ENCODE data around the gene BACH1.

DNA sequence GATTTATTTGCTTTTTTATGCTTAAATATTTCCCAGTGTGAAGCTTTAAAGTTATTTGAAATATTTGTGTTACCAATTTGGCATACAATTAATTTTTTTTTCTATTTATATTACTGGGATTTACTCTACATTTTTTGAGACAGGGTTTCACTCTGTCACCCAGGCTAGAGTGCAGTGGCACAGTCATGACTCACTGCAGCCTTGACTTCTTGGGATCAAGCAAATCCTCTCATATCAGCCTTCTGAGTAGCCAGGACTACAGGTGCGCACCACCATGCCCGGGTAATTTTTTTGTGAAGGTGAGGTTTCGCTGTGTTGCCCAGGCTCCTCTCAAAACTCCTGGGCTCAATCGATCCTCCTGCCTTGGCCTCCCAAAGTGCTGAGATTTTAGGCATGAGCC, 39.5 kb downstream of the BACH1 start:
- TF ChIP-seq, protein P1, sequence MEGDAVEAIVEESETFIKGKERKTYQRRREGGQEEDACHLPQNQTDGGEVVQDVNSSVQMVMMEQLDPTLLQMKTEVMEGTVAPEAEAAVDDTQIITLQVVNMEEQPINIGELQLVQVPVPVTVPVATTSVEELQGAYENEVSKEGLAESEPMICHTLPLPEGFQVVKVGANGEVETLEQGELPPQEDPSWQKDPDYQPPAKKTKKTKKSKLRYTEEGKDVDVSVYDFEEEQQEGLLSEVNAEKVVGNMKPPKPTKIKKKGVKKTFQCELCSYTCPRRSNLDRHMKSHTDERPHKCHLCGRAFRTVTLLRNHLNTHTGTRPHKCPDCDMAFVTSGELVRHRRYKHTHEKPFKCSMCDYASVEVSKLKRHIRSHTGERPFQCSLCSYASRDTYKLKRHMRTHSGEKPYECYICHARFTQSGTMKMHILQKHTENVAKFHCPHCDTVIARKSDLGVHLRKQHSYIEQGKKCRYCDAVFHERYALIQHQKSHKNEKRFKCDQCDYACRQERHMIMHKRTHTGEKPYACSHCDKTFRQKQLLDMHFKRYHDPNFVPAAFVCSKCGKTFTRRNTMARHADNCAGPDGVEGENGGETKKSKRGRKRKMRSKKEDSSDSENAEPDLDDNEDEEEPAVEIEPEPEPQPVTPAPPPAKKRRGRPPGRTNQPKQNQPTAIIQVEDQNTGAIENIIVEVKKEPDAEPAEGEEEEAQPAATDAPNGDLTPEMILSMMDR (IDR thresholded peaks at IDR 0.05 in 8 of 11, conservative IDR thresholded peaks at IDR 0.05 in 3 of 11), result no peak
- no peak for TF ChIP-seq POLR2A (IDR thresholded peaks at IDR 0.05)
